Measurements from ENCODE around the gene CCZ1.
"Not testable (repeated sequence)": the region's sequence is repeated elsewhere in the genome, so short reads cannot be mapped to it uniquely, and the experiment has no call there.

CCZ1 gene

GRCh38 chr7:5869691-5870090, 28.8 kb upstream of the CCZ1 start:
- no peak for TF ChIP-seq CTCF (conservative IDR thresholded peaks at IDR 0.05; ENCODE audit: low read depth)
- DNase-seq (ENCODE audit: low spot score): no peak
- ChIA-PET CTCF (no interaction called here), POLR2A (ENCODE audit: low non-redundant PET) (no interaction called here)
- H3K27ac ChIP-seq: no peak overlapping the region

GRCh38 chr7:5870311-5870710, 28.2 kb upstream of the CCZ1 start:
- no peak for TF ChIP-seq CTCF (conservative IDR thresholded peaks at IDR 0.05; ENCODE audit: low read depth)
- POLR2A ChIA-PET (ENCODE audit: low non-redundant PET): no interaction called here
- no peak overlapping the region for H3K27ac ChIP-seq
- CTCF ChIA-PET: no interaction called here
- DNase-seq (ENCODE audit: low spot score): no peak

GRCh38 chr7:5872326-5872725, 26.2 kb upstream of the CCZ1 start:
- POLR2A ChIA-PET (ENCODE audit: low non-redundant PET): no interaction called here
- TF ChIP-seq CTCF (conservative IDR thresholded peaks at IDR 0.05; ENCODE audit: low read depth): no peak
- DNase-seq (ENCODE audit: low spot score): no peak
- H3K27ac ChIP-seq: no peak overlapping the region
- CTCF ChIA-PET: interaction anchor here (0.7 kb wide), 1 partner anchor 8 kb away, joined by 3 read pairs; no protein-coding TSS in a partner anchor

GRCh38 chr7:5879591-5879990, 18.9 kb upstream of the CCZ1 start:
- H3K27ac ChIP-seq; CTCF ChIA-PET; POLR2A ChIA-PET (ENCODE audit: low non-redundant PET); DNase-seq (ENCODE audit: low spot score): not testable (repeated sequence)

GRCh38 chr7:5880106-5880505, 18.4 kb upstream of the CCZ1 start:
- DNase-seq (ENCODE audit: low spot score); POLR2A ChIA-PET (ENCODE audit: low non-redundant PET); H3K27ac ChIP-seq; CTCF ChIA-PET: not testable (repeated sequence)

- DNase-seq (ENCODE audit: low spot score); POLR2A ChIA-PET (ENCODE audit: low non-redundant PET); CTCF ChIA-PET; H3K27ac ChIP-seq: not testable (repeated sequence)
These were observed 14.1 kb upstream of the CCZ1 start for GRCh38 chr7:5884431-5884830.

- DNase-seq (ENCODE audit: low spot score); POLR2A ChIA-PET (ENCODE audit: low non-redundant PET); CTCF ChIA-PET; H3K27ac ChIP-seq: not testable (repeated sequence)
These were observed 10.5 kb upstream of the CCZ1 start for GRCh38 chr7:5888021-5888420.

- H3K27ac ChIP-seq; CTCF ChIA-PET; POLR2A ChIA-PET (ENCODE audit: low non-redundant PET); DNase-seq (ENCODE audit: low spot score): not testable (repeated sequence)
These were observed 8.3 kb upstream of the CCZ1 start for GRCh38 chr7:5890244-5890643.

- TF ChIP-seq CTCF (conservative IDR thresholded peaks at IDR 0.05; ENCODE audit: low read depth): no peak
- ChIA-PET POLR2A (ENCODE audit: low non-redundant PET) (interaction anchor here (0.6 kb wide), 1 partner anchor 339 kb away, joined by 6 read pairs; no protein-coding TSS in a partner anchor), CTCF (no interaction called here)
- no peak overlapping the region for H3K27ac ChIP-seq
- DNase-seq (ENCODE audit: low spot score): no peak
These were observed 6.0 kb upstream of the CCZ1 start for GRCh38 chr7:5892498-5892897.

- DNase-seq (ENCODE audit: low spot score); H3K27ac ChIP-seq; CTCF ChIA-PET; POLR2A ChIA-PET (ENCODE audit: low non-redundant PET): not testable (repeated sequence)
These were observed 1.1 kb upstream of the CCZ1 start for GRCh38 chr7:5897369-5897919.

GRCh38 chr7:5903002-5903401, 4.5 kb downstream of the CCZ1 start:
- H3K27ac ChIP-seq; DNase-seq (ENCODE audit: low spot score); POLR2A ChIA-PET (ENCODE audit: low non-redundant PET); CTCF ChIA-PET: not testable (repeated sequence)

- POLR2A ChIA-PET (ENCODE audit: low non-redundant PET); CTCF ChIA-PET: not testable (repeated sequence)
These were observed 6.2 kb downstream of the CCZ1 start for GRCh38 chr7:5904726-5905125.

GRCh38 chr7:5908835-5909234, 10.3 kb downstream of the CCZ1 start:
- H3K27ac ChIP-seq; POLR2A ChIA-PET (ENCODE audit: low non-redundant PET); CTCF ChIA-PET; DNase-seq (ENCODE audit: low spot score): not testable (repeated sequence)

More at GRCh38 chr7:5904726-5905125, 6.2 kb downstream of the CCZ1 start:
- H3K27ac ChIP-seq; DNase-seq (ENCODE audit: low spot score): not testable (repeated sequence)

GRCh38 chr7:5916529-5916928, 18.0 kb downstream of the CCZ1 start:
- H3K27ac ChIP-seq; DNase-seq (ENCODE audit: low spot score); CTCF ChIA-PET; POLR2A ChIA-PET (ENCODE audit: low non-redundant PET): not testable (repeated sequence)

Measured in RWPE1 (cell line).